HG03064 (cell line): ENCODE measurements around the gene SMIM12.

ENCODE experiments used
- ATAC-seq: cut with Tn5 transposase; IDR thresholded peaks from one replicate; pipeline ENCODE4 v1.9.1; 2021; ENCODE audit warnings: low read depth; ENCODE audit not compliant: unreplicated experiment

The SMIM12 gene

DNA sequence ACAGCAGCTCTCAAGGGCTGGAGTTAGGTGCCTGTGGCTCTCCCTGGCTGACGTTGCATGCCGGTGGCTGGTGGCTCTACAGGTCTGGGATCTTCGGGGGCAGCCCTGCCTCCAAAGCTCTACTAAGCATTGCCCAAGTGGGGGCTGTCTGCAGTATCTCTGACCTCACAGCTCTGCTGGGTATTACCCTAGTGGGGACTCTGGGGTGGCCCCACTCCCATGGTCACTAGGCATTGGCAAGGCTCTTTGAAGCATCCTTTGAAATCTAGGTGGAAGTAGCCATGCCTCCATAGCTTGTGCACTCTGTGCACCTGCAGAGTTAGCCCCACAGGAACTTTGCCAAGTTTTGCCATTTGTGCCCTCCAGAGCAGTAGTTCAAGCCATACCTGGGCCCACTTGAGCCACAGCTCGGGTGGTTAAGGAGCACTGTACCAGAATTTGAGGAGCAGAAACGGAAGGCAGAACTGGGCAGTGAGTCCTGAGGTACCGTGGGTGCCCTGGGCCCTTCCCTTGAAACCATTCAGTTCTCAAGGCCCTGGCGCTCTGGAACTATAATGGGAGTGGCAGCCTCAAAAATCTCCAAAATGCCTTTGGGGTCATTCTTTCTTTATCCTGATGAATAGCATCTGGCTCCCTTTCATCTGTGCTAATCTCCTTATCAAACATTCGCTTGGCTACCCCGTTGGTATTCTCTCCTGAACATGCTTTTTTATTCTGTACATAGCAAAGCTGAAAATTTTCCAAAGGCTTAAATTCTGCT lies 51.3 kb downstream of the SMIM12 start:
- ATAC-seq, result no peak

- ATAC-seq, result no peak
These were observed 53.2 kb downstream of the SMIM12 start for GRCh38 chr1:34806396-34806795.

DNA sequence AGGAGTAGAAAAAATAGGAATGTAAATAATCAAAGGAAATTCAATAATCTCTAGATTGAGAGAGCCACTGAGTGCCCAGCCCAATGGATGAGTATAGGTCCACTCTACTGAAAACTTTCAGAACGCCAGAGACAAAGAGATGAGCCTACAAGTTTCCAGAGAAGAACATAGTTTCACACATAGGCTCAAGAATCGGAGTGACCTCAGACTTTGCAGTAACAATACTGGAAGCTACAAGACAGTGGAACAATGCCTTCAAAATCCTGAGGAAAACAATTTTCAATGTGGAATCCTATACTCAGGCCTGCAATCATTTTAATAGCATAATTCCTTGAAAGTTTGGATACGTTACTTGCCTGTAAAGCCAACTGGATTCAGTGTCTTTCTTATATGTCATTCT lies 55.8 kb downstream of the SMIM12 start:
- ATAC-seq, result no peak
